Stimulated activated CD8-positive, alpha-beta memory T cell treated with anti-CD3 and anti-CD28 coated beads, Interleukin-4, amount 100 ng/mL, for 48 hours (primary cell): Measurements from ENCODE around the gene LRFN2.

Experiments used
- DNase-seq: peaks from one replicate; pipeline ENCODE4 v3.0.0-alpha.2; 2020

The LRFN2 gene

GRCh38 chr6:40541556-40542174 is 45.5 kb downstream of the LRFN2 start:
- no peak for DNase-seq

DNA sequence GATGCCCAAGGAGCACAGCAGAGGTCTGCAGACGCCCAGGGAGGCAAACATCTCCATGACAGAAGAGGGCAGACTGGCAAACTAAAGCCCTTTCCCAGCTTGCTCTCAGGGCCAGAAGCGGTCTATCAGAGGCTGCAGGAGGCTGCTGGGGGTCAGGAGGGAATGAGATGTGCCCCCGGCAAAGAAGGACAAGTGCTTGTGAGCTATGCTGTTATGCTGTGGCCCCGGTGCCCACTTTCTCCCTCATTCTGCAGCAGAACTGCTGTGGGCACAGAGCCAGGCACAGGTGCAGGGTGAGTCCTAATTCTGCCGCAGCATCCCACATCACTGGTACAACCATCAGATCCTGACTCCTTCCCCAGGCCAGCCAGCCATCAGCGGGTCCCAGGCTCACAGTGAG is 46.4 kb downstream of the LRFN2 start:
- DNase-seq, result no peak

- DNase-seq, result no peak
Observed at GRCh38 chr6:40539853-40540252, 47.3 kb downstream of the LRFN2 start.

- DNase-seq, result no peak
Observed at GRCh38 chr6:40538556-40538955, 48.6 kb downstream of the LRFN2 start.

- DNase-seq, result no peak
Observed at GRCh38 chr6:40537446-40537845, 49.7 kb downstream of the LRFN2 start.

GRCh38 chr6:40536442-40536841 is 50.7 kb downstream of the LRFN2 start:
- no peak for DNase-seq

- DNase-seq, result no peak
Observed at GRCh38 chr6:40535819-40536380, 51.3 kb downstream of the LRFN2 start.

- no peak for DNase-seq
Observed at GRCh38 chr6:40535110-40535818, 51.9 kb downstream of the LRFN2 start.

GRCh38 chr6:40532349-40533000 is 54.7 kb downstream of the LRFN2 start:
- DNase-seq, result no peak

DNA sequence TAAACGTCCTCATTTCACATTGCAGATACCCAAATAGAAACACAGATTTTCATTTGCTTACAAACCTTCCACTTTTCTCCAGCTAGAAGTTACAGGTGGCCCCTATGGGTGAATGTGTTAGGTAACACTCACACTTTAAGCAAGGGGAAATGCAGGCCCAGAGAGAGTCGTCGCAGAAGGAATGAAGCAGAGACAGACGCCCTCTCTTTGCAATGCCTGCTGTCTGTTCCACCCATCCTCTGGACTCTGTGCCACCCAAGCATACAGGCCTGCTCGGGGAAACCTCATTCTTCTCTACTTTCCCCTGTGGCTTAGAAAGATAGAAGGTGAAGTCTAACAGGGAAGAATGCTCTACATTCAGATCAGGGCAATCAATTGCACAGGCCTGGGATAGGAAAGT is 57.2 kb downstream of the LRFN2 start:
- DNase-seq, result no peak

DNA sequence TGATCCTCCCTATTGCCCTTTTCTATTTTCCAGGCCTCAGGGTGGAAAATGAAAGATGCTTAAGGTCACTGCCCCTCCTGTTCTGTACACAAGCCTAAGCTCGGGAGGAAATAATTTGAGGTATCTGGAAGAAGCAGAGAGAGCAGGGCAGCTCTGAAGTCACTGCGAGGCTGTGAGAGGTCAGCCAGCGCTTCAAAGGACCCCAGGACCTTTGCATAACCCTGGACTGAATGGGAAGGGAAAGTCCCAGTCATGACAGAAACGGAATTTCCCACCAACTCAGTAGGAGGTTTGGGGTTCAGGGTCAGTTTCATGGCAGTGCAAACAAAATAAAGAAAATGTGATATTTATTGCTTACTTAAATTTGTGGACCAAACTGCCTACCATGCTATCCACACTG is 58.1 kb downstream of the LRFN2 start:
- DNase-seq, result no peak

- DNase-seq, result no peak
Observed at GRCh38 chr6:40528051-40528450, 59.1 kb downstream of the LRFN2 start.

DNA sequence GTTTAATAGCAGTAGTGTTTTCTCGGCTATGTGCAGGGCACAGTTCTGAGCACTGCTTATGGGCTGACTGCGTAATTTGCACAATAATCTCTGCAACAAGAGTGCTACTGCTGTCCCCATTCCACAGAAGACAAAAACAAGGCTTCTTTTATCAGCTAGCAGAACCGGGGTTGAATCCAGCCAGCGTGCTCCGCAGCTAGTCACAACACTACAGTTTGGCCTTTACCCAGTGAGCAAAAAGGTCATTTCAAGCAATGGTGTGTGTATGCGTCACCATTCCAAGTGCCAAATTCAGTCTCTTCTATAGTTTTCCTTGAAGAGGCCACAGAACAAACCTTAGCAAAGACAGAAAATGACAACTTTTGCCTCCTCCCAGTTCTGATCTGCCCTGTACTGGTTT is 61.1 kb downstream of the LRFN2 start:
- no peak for DNase-seq

DNA sequence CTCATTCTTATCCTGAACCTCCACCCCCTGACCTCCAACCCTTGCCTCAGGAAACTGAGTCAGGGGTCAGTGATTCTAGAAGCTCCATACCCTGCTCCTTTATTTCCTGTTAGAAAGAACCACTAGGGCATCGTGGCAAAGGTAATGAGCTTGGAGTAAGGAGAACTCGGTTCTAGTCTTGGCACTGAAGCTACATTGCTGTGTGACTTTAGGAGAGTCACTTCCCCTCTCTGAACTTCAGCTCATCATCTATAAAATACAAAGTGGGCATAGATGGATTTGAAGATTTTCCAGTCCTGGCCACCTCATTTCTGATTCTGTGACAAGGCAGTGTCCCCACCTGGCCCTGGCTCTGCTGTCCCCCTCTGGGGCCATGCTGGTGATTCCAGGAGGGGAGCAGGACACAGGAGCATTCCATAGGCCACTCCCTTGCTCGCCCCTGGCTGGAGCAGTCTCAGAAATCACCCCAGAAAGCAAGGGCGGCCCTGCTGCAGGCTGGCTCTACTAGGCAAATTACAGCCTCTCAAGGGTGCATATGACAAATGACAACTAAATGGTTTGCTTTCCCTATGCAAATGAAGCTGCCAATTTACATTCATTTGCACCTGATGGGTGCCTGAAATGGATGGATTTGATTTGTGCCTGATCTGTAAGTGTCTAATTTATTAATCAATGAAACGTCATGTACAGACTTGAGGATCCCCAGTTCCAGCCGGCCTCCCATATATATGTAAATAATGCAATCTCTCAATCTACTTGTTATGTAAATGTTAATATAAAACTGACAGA is 62.2 kb downstream of the LRFN2 start:
- DNase-seq, result no peak

- DNase-seq, result no peak
Observed at GRCh38 chr6:40523505-40524172, 63.5 kb downstream of the LRFN2 start.

GRCh38 chr6:40521496-40521895 is 65.7 kb downstream of the LRFN2 start:
- DNase-seq, result no peak

DNA sequence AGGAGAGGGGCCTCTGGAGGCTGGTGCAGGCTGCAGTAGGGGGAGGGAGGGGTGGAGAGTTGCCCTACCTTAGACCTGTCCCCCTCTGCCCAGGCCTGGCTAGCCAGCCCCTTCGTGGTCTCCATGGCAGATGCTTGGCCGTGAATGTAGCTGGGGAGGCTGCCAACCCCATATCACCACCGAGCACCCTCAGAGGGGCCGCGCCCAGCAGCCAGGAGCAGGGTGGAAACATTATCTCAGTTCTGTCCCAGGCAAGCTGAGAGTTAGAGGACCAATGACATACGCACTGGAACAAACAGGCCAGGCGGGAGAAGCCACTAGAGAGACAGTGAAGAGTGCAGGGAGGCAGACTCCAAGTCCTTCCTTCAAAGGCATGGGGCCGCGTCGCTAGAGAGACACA is 66.5 kb downstream of the LRFN2 start:
- DNase-seq, result no peak

GRCh38 chr6:40520084-40520483 is 67.1 kb downstream of the LRFN2 start:
- no peak for DNase-seq

DNA sequence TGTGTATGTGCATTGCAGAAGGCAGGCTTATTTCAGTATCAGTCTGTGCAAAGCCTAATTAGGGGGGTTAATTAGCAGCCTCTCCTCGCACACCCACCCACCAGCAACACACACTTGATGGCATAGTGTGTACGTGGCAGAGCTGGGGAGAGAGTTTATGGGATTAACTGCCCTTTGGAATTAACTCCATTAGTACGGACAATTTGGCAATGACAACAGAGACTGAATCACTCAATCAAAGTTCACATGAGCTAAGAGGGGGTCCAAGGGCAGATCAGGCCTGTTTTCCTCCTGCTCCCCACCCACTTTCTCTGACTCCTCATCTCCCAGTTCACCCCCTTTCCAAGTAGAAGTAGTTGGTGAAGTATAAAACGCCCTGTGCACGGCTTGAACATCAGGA is 69.5 kb downstream of the LRFN2 start:
- no peak for DNase-seq

- no peak for DNase-seq
Observed at GRCh38 chr6:40516429-40516828, 70.7 kb downstream of the LRFN2 start.

GRCh38 chr6:40512340-40512739 is 74.8 kb downstream of the LRFN2 start:
- no peak for DNase-seq

DNA sequence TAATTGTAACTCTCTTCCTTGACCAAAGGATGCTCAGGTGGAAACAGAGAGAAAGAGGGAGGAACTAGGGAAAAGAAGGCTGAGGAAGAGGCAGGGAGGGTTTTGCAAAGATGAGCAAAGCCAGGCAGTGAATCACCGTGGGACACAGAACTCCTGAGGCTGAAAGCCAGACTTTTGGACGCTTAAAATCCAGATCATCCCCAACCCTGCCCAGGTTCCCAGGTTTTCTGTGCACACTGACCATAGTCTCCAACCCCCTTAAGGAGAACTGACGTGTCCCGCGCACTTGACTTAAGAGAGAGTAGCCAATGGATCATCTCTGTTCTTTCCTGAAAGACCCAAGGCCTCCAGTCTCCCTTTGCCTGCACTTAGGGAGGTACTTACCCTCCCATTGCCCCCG is 75.3 kb downstream of the LRFN2 start:
- DNase-seq, result no peak

- no peak for DNase-seq
Observed at GRCh38 chr6:40510442-40510841, 76.7 kb downstream of the LRFN2 start.
